SU-DHL-6 (cell line): Measurements from ENCODE around the gene SYT11.
"Not testable (repeated sequence)": the region's sequence is repeated elsewhere in the genome, so short reads cannot be mapped to it uniquely, and the experiment has no call there.

Experiments
- EZH2phosphoT487 ChIP-seq: fragments of 200-600 bp; sonication (generic), shearing (Covaris generic); conservative IDR thresholded peaks from 2 replicates; pipeline ENCODE4 v1.6.1; 2018; ENCODE audit warnings: mild to moderate bottlenecking, antibody characterized with exemption, low read length, moderate library complexity, mixed read lengths
- TF ChIP-seq, protein P1 (sequence below): fragments of 200-600 bp; sonication (generic); IDR thresholded peaks from one replicate; pipeline ENCODE4 v1.5.1; 2017; ENCODE audit warnings: antibody characterized with exemption, mild to moderate bottlenecking, low read length, moderate library complexity; ENCODE audit not compliant: insufficient read depth, poor library complexity, severe bottlenecking

GRCh38 chr1:155896476-155896875, 37.1 kb downstream of the SYT11 start:
- TF ChIP-seq, protein P1, sequence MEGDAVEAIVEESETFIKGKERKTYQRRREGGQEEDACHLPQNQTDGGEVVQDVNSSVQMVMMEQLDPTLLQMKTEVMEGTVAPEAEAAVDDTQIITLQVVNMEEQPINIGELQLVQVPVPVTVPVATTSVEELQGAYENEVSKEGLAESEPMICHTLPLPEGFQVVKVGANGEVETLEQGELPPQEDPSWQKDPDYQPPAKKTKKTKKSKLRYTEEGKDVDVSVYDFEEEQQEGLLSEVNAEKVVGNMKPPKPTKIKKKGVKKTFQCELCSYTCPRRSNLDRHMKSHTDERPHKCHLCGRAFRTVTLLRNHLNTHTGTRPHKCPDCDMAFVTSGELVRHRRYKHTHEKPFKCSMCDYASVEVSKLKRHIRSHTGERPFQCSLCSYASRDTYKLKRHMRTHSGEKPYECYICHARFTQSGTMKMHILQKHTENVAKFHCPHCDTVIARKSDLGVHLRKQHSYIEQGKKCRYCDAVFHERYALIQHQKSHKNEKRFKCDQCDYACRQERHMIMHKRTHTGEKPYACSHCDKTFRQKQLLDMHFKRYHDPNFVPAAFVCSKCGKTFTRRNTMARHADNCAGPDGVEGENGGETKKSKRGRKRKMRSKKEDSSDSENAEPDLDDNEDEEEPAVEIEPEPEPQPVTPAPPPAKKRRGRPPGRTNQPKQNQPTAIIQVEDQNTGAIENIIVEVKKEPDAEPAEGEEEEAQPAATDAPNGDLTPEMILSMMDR = not testable (repeated sequence)
- TF ChIP-seq EZH2phosphoT487 = not testable (repeated sequence)
